HL-60 (cell line): ENCODE results near the gene U2AF2.

ENCODE experiments used
- CTCF ChIP-seq: IDR thresholded peaks from one replicate; pipeline ENCODE4 v1.5.1; 2011; ENCODE audit warnings: low read length, control low read depth, inconsistent platforms; ENCODE audit not compliant: insufficient read depth
- GABPA ChIP-seq: IDR thresholded peaks from 2 replicates; pipeline ENCODE4 v1.6.1; 2012; ENCODE audit warnings: low read depth
- POLR2AphosphoS5 ChIP-seq: IDR thresholded peaks from 2 replicates; pipeline ENCODE4 v1.6.1; 2012; ENCODE audit warnings: low read depth
- REST ChIP-seq: IDR thresholded peaks from 2 replicates; pipeline ENCODE4 v1.6.1; 2012; ENCODE audit warnings: low read depth; ENCODE audit not compliant: insufficient replicate concordance

GRCh38 chr19:55667958-55668357 is 13.1 kb downstream of the U2AF2 start:
- TF ChIP-seq CTCF (no peak), POLR2AphosphoS5 (no peak), REST (no peak), GABPA (no peak)
